ENCODE data around the gene UACA.
A peak's percentile ranks its signal among the peaks of the same experiment; 100 is the strongest.
"Not testable (repeated sequence)": the region's sequence is repeated elsewhere in the genome, so short reads cannot be mapped to it uniquely, and the experiment has no call there.

Gene UACA, protein sequence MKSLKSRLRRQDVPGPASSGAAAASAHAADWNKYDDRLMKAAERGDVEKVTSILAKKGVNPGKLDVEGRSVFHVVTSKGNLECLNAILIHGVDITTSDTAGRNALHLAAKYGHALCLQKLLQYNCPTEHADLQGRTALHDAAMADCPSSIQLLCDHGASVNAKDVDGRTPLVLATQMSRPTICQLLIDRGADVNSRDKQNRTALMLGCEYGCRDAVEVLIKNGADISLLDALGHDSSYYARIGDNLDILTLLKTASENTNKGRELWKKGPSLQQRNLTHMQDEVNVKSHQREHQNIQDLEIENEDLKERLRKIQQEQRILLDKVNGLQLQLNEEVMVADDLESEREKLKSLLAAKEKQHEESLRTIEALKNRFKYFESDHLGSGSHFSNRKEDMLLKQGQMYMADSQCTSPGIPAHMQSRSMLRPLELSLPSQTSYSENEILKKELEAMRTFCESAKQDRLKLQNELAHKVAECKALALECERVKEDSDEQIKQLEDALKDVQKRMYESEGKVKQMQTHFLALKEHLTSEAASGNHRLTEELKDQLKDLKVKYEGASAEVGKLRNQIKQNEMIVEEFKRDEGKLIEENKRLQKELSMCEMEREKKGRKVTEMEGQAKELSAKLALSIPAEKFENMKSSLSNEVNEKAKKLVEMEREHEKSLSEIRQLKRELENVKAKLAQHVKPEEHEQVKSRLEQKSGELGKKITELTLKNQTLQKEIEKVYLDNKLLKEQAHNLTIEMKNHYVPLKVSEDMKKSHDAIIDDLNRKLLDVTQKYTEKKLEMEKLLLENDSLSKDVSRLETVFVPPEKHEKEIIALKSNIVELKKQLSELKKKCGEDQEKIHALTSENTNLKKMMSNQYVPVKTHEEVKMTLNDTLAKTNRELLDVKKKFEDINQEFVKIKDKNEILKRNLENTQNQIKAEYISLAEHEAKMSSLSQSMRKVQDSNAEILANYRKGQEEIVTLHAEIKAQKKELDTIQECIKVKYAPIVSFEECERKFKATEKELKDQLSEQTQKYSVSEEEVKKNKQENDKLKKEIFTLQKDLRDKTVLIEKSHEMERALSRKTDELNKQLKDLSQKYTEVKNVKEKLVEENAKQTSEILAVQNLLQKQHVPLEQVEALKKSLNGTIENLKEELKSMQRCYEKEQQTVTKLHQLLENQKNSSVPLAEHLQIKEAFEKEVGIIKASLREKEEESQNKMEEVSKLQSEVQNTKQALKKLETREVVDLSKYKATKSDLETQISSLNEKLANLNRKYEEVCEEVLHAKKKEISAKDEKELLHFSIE (N-terminal part only)

DNA sequence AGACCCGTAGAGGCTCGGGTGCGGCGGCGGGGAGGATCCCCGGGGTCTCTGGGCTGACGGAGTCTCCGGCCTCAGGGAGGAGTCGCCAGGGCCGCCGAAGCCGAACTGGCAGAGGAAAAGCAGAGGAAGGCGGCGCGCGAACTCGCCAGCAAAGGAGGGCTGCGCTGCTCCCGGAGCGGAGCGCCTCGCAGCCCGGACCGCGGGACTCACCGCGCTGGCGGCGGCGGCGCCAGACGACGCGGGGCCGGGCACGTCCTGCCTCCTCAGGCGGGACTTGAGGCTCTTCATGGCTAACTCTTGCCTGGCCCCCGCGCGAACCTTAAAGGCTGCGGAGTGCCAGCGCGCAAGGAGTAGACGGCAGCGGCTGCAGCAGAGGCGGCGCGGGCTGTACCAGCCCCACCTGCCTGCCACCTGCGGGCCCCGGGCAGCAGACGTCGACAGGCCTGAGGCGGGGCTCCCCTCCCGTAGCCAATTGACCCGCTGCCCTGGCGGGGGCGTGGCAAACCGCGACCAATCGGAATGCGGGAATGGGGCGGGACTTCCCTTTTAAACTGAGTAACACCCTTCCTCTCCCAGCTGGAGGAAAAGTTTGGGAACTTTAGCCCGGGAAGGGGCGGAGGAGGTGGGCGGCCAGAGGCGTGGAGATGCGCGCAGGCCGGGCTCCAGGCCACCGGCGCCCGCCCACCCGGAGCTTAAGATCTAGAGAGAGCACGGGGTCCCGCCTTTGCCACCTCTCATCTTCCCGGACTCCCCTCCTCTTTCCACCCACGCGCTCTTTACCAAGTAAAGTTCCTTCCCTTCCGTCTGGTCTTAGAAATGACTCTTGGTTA, at the start of gene UACA:
Gene UACA, minus strand, starts transcription at position 439 of the 830 bp plus-strand sequence. Its CDS starts 151 bp downstream, at position 288.
- DNase-seq = peak; percentile 93

DNA sequence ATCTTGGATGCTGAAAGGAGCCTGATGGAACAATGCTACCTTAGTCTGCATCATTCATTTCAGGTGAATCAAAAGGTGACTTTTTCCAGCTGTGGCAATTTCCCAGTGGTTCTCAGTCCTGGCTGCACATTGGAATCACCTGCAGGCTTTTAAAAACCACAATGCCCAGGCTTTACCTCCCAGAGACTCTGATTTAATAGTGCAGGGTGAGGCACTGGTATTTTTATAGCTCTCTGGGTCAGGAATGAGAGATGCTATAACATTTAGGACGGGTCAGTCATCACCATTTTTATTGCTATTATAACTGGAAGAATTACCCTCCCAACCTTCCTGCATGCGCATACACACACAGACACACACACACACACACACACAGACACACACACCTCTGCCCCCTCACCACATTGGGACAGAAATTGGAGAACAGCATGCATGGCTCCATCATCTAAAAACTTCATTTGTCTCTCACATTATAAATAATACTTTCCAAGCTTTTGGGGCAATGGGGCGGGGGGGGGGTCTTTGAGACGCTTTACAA, 49.5 kb upstream of the UACA start:
- no peak for DNase-seq

DNA sequence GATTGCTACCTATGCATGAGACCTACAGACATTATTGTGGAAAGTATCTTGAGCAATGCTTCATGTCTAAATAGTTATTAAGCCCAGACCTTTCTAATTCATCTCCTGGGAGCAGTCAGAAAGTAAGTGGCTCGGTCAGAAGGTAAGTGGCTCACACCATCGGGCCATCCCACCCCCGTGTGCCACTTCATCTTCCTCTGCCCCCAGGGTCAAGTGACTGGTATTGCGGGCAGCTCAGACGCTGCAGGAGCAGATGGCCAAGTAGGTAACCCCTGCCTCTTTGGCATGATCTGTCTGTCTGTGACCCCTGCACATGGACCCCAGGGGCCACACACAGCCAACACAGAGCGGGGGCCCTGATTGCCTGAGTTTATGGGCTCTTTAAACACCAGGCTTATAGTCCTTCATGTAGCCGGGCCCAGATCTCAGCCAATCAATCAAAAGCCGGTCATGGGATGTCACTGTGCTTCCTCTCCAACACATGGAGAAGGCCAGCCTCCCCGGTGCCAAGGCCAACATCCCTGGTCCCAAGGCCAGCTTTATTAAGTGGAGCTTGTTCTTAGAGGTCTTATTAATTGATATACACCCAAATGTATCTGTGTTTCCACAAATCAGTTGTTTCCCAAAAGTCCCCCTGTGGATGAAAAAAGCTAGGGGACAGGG, 47.7 kb upstream of the UACA start:
- no peak for DNase-seq

DNA sequence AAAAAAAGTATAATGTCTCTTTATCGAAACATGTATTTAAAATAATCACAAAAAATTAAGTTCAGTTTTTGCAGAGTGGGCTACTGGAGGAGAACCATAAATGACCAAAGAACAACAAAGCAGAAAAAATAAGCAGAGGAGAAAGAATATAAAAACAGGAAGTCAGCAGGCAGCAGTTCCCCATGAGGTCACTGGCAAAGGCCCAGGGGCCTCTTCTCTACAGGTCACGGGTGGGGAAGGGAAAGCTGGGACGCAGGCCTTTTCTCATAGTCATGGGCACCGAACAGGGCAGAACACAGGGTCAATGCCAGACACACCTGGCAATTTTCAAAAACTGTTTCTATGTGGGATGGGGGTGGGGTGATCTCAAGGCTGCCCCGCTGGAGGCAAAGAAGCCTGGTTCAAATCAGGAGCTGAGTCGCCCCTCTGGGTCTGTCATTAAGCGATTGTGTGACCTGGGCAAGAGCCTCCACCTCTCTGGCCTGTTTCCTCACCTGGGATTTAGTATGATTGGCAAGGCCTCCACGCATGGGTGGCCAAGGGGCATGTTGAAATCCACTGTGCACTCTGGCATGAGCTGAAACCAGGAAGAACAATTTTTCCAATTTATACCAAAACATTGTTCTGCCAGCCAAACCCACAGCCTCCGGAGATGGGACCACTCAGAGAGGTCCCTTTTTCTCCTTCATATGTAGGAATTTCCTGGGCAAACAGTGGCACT, 43.8 kb upstream of the UACA start:
- no peak for DNase-seq

DNA sequence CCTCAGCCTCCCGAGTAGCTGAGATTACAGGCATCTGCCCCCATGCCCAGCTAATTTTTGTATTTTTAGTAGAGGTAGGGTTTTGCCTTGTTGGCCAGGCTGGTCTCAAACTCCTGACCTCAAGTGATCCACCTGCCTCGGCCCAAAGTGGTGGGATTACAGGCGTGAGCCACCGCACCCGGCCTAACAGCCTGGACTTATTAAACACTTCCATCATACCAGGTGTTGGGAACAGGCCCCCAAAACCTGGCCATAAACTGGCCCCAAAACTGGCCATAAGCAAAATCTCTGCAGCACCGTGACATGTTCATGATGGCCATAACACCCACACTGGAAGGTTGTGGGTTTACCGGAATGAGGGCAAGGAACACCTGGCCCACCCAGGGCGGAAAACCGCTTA, 41.0 kb upstream of the UACA start:
- not testable (repeated sequence) for DNase-seq

DNA sequence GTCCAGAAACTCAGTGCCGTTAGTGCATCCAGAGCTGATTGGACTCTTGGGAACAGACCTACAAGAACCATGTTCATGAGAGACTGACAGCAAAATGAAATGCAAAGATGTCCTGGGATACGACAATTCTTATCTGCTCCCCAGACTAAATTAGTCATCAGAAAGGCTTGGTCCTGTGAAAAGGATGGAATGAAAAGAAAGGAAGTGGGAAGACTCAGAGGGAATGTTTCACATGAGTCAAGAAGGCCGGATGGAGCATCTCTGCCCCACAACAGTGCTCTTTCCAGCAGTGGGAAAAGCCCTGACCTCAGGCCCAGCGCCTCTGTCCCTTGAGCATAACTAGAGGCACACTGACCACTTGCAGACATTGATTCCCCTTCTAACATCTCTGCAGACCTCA, 39.3 kb upstream of the UACA start:
- no peak for DNase-seq

DNA sequence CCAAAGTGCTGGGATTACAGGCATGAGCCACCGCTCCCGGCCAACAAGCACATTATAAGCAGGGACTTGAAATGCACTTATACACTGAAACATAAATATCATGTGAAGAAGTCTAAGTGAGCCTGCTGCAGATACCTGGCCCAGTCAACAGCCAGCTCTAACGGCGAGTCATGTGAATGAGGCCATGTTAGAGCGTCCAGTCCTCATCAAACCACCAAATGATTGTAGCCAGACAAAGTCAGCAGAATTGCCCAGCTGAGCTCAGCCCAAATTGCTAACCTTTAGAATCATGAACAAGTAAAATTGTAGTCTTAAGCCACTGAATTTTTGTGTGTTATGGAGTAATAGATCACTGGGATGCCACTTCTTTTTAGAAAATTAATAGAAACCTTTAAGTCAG, 37.8 kb upstream of the UACA start:
- DNase-seq = no peak

DNA sequence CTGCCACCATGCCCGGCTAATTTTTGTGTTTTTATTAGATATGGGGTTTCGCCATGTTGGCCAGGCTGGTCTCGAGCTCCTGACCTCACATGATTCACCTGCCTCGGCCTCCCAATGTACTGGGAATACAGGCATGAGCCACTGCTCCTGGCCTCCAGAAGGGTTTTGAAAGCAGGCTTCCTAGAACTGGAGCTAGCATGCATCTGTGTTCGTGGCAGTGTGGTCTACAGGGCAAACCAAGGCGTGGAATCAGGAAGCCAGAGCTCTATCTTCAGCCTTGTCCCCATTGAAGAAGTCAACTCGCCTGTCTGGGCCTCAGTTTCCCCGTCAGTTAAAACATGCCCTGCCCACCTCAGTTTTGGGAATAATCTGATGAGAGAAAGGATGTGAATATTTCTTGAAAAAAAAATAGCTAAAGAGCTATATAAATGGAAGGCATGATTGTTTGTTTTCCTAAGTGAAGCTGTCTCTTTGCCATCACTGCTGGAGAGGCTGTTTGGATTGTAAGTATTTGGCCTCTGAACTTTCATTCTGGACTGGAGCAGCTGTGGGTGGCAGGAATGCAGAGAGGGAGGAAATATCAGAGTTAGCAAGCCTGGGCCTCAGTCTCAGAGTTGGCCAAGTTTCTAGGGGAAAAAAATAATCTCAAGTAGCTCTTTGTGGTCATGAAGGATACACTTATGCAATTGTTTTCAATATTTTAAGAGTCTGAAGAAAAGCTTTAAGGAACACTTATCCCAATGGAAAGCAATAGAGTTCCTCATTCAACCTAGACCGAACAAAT, 36.5 kb upstream of the UACA start:
- no peak for DNase-seq

DNA sequence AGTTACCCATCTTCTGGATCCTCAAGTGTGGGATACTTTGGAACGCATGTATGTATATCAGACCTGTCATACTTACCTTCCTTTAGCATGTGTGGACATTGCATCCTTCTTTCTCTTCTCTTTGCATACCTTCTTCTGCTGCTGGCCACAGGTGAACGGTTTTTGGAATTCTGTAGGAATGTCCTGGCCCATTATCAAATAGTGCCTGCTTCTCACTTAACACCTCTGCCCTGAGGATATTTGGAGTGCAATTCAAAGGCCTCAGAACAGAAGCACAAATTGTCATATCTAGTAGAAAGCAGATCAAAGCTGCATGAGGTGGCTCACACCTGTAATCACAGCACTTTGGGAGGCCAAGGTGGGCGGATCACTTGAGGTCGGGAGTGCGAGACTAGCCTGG, 34.1 kb upstream of the UACA start:
- no peak for DNase-seq

DNA sequence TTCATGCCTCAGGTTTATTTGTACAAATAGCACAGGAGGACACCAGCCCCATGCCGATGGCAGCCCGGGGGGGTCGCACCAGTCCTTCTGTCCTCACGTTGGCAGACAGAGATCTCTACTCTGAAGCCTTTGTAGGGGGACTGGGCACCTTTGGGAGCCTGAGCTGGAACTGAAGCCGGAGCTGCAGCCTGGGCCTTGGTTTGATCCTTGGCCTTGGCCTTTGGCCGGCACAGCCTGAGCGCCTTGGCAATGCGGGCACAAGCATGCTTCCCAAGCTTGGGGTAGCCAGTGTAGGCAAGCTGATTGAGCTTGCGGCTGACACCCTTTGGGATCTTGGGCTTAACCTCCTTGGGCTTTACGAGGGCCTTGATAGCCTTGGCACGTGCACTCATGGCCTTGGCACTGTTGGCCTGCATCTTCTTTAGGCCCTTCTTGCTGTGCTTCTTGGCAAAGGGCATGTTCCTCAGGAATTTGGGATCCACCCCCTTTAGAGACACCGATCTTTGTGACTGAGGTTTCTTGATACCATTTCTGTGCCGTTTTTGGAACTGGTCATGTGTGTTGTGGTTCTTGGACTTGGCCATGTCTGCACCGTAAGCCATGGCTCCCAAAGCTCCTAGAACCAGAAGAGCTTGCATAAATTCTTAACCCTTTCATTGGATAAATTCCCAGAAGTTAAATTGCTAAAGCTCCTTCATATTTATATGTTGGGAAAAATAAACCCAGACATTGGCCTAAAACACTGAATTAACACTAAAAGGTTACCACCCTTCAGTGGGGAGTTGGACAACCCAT, 33.4 kb upstream of the UACA start:
- no peak for DNase-seq

DNA sequence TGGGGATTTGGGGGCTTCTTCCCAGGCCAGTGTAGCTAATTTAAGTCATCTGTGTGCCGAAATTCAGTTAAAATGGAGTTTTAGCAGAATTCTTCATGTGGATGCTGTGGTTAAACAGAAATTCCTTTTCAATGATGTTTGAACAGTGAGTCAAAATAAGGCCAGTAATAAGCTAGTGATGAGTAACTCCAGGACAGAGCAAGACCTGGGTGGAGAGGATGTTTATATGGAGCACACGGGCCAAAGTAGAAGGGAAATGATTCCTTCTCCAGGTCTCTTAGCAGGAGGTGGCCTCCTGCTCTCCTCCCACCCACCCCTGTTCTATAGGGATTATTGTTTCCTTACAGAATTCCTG, 31.9 kb upstream of the UACA start:
- no peak for DNase-seq

DNA sequence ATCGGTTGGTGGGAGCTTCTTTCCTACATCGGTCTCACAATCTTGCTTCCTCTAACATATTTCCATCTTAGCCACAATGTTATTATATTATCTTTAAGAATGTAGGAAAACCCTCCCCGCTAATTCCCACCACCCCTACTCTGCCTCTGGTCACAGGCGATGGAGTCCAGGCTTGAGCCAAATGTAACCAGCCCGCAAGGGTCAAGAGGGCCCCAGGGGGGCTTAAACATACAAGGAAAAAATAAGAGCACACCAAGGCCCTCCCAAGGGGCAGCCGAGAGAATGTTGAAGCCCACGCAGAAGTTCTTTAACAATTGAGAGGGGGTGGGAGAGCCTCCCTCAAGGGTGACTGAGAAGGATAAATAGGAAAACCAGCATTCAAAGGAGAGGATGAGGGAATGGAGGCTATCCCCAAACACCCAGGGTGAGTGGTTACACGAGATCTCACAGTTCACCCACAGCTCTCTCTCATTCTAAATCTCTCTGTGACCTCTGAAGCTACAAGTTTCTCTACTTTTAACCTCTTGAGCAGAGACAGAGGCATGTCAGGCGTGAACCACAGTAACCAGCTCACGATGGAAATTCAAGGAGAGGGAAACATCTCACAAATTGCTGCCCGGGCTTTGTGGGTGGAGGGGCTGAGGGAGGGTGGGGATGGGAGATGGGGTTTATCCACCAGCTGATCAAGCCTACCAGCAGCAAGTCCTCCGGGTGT, 31.4 kb upstream of the UACA start:
- no peak for DNase-seq

DNA sequence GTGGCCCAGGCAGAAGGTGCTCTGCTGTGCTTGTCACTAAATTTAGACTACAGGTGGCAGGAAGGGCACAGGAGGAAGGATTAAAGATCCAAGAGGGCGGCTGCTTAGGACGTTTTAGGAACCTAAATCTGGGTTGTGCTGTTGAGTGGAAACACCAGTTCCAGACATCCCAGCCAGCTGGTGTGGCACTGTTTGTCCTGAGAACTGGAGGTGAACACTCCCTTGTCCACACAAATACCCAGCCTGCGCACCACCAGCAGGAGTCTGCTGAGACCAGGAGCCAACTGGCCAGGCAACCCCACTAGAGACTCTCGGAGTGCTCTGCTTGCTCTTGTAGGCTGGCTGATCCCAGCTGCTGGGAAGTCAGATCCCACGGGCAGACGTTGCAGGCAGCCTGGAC, 30.3 kb upstream of the UACA start:
- DNase-seq = no peak

DNA sequence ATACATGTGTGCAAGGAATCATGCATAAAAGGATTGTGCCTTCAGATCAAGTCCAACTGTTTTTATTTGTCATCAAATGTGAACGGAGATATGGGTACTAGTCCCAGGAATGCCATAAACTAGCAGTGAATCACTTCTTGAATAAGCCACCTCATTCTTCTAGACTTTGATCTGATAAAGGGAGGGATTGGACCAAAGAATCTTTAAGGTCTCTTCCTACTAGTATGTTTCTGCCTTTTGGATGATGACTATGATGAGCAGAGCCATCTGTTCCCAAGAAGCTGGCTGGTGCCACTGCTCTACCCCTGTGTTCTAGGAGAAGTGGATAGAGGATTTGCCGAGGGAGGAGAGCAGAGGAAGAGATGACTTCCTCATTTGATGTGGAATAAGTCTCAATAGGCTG, 28.8 kb upstream of the UACA start:
- DNase-seq = no peak

DNA sequence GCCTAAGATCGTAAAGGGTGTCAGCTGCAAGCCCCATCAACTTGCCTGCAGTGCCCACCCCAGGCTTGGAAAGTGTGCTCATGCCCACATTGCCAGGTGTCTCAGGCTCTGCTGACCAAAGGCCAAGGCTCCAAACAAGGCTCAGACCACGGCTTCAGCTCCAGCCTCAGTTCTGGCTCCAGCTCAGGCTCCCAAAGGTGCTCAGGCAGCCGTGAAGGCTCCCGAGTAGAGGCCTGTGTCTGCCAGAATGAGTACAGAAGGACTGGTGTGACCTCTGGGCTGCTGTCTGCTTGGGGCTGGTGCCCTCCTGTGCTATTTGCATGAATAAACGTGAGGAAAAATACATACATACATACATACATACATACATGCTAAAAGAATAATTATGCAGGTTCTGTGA, 27.9 kb upstream of the UACA start:
- DNase-seq = no peak

DNA sequence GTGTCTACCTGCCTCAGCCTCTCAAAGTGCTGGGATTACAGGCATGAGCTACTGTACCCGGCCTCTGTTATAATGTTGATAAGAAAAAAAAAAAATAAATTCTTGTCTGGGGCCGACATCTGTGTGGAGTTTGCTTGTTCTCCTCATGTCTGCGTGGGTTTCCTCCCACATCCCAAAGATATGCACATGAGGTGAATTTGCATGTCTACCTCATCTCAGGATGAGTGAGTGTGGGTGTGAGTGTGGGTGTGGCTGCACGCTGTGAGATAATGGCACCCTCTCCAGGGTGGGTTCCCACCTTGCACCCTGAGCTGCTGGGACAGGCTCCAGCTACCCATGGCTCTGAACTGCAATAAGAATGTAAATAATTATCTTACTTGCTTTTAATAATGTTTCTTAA, 25.9 kb upstream of the UACA start:
- no peak for DNase-seq

DNA sequence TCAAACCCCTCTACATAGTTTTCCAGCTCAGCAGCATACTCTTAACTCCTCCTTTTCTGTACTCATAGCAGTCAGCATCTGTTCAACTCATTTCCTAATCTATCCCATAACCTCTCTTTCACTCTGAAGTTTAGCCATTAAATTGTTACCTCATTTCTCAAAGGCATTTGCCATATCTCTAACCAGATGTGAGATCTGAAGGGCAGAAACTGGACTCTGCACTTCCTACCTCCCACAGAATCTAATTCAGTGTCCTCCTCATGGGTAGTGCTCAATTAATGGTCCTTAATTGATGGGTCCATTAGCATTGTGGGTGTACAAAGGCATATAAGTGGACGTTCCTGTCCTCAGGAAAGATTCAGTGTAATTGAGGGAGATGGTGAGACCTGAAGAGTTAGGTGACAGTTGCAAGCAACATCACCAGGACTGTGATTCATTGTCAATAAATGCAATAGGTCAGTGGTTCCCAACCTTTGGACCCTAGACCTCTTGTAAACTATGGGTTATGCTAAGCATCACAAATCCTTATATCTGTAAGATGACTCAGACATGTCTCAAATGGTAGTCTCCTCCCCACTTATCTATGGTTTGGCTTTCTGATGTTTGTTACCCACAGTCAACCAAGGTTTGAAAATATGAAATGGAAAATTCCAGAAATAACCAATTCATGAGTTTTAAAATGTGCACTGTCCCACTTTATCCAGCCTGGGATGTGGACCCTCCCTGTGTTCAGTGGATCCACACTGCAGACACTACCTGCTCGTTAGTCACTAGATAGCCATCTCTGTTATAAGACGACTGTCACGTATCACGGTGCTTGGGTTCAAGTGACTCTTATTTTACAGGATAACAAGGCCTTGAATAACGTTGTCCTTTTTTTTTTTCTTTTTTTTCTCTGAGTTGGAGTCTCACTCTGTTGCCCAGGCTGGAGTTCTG, 25.0 kb upstream of the UACA start:
- no peak for DNase-seq
